ENCODE measurements around the gene IYD.

The IYD gene

GRCh38 chr6:150427843-150428242 is 59.0 kb downstream of the IYD start:
- no peak overlapping the region for H3K4me3 ChIP-seq (ENCODE audit: control insufficient read depth, low read depth, low read length)
- DNase-seq (ENCODE audit: low read depth): no peak
- TF ChIP-seq CTCF (IDR thresholded peaks at IDR 0.05; ENCODE audit: control insufficient read depth, insufficient read depth, low read depth, low read length, missing control alignments): no peak

GRCh38 chr6:150430815-150431214 is 62.0 kb downstream of the IYD start:
- H3K4me3 ChIP-seq (ENCODE audit: control insufficient read depth, low read depth, low read length): no peak overlapping the region
- no peak for TF ChIP-seq CTCF (IDR thresholded peaks at IDR 0.05; ENCODE audit: control insufficient read depth, insufficient read depth, low read depth, low read length, missing control alignments)
- no peak for DNase-seq (ENCODE audit: low read depth)

GRCh38 chr6:150435360-150435759 is 66.5 kb downstream of the IYD start:
- DNase-seq (ENCODE audit: low read depth): no peak
- no peak for TF ChIP-seq CTCF (IDR thresholded peaks at IDR 0.05; ENCODE audit: control insufficient read depth, insufficient read depth, low read depth, low read length, missing control alignments)
- H3K4me3 ChIP-seq (ENCODE audit: control insufficient read depth, low read depth, low read length): no peak overlapping the region

GRCh38 chr6:150435832-150436231 is 67.0 kb downstream of the IYD start:
- no peak overlapping the region for H3K4me3 ChIP-seq (ENCODE audit: control insufficient read depth, low read depth, low read length)

GRCh38 chr6:150439373-150439772 is 70.6 kb downstream of the IYD start:
- no peak overlapping the region for H3K4me3 ChIP-seq (ENCODE audit: control insufficient read depth, low read depth, low read length)

More at GRCh38 chr6:150435832-150436231, 67.0 kb downstream of the IYD start:
- DNase-seq (ENCODE audit: low read depth): no peak
- no peak for TF ChIP-seq CTCF (IDR thresholded peaks at IDR 0.05; ENCODE audit: control insufficient read depth, insufficient read depth, low read depth, low read length, missing control alignments)

GRCh38 chr6:150443621-150444020 is 74.8 kb downstream of the IYD start:
- H3K4me3 ChIP-seq (ENCODE audit: control insufficient read depth, low read depth, low read length): no peak overlapping the region
- TF ChIP-seq CTCF (IDR thresholded peaks at IDR 0.05; ENCODE audit: control insufficient read depth, insufficient read depth, low read depth, low read length, missing control alignments): no peak
- DNase-seq (ENCODE audit: low read depth): no peak

More at GRCh38 chr6:150439373-150439772, 70.6 kb downstream of the IYD start:
- DNase-seq (ENCODE audit: low read depth): no peak
- TF ChIP-seq CTCF (IDR thresholded peaks at IDR 0.05; ENCODE audit: control insufficient read depth, insufficient read depth, low read depth, low read length, missing control alignments): no peak

GRCh38 chr6:150444308-150444707 is 75.5 kb downstream of the IYD start:
- H3K4me3 ChIP-seq (ENCODE audit: control insufficient read depth, low read depth, low read length): no peak overlapping the region
- no peak for TF ChIP-seq CTCF (IDR thresholded peaks at IDR 0.05; ENCODE audit: control insufficient read depth, insufficient read depth, low read depth, low read length, missing control alignments)
- DNase-seq (ENCODE audit: low read depth): no peak
